ENCODE results near the gene GPSM3.

The GPSM3 gene

GRCh38 chr6:32211432-32211831 lies 19.0 kb upstream of the GPSM3 start (continued):
- TF ChIP-seq REST (tag by site-specific recombination; IDR thresholded peaks at IDR 0.05) = peak; percentile 80
- peak; percentile 87; the same call in 1 of the 2 replicates for TF ChIP-seq ZNF560 (tag by site-specific recombination; IDR thresholded peaks at IDR 0.05; ENCODE audit: borderline replicate concordance)
- TF ChIP-seq ZNF426 (tag by site-specific recombination; IDR thresholded peaks at IDR 0.05) = peak; percentile 94
- TF ChIP-seq ZNF138 (tag by site-specific recombination; IDR thresholded peaks at IDR 0.05; ENCODE audit: borderline replicate concordance) = peak; percentile 96; the same call in 1 of the 2 replicates
- TF ChIP-seq ZNF394 (tag by site-specific recombination; IDR thresholded peaks at IDR 0.05; ENCODE audit: borderline replicate concordance) = peak; percentile 98
- TF ChIP-seq ZNF19 (tag by site-specific recombination; IDR thresholded peaks at IDR 0.05; ENCODE audit: low read depth) = 0 out of 2 replicates have a peak, but pooled peaks have one; percentile 64
- TF ChIP-seq SP3 (tag by site-specific recombination; IDR thresholded peaks at IDR 0.05) = peak; percentile 19; the same call in 1 of the 2 replicates
- peak; percentile 35; the same call in 1 of the 2 replicates for TF ChIP-seq ZNF121 (tag by site-specific recombination; IDR thresholded peaks at IDR 0.05)
- TF ChIP-seq ZFP37 (tag by site-specific recombination; IDR thresholded peaks at IDR 0.05) = peak; percentile 89
- 0 out of 2 replicates have a peak, but pooled peaks have one; percentile 58 for TF ChIP-seq KLF7 (tag by site-specific recombination; IDR thresholded peaks at IDR 0.05; ENCODE audit: borderline replicate concordance)
- TF ChIP-seq ZNF292 (tag by site-specific recombination; IDR thresholded peaks at IDR 0.05; ENCODE audit: borderline replicate concordance, low read depth) = peak; percentile 82; the same call in 1 of the 2 replicates
- TF ChIP-seq ZNF341 (tag by site-specific recombination; IDR thresholded peaks at IDR 0.05; ENCODE audit: low read depth) = peak; percentile 45; the same call in 1 of the 2 replicates
- peak; percentile 57; the same call in 1 of the 2 replicates for TF ChIP-seq ZNF639 (tag by site-specific recombination; IDR thresholded peaks at IDR 0.05)
- TF ChIP-seq ZNF664 (tag by site-specific recombination; IDR thresholded peaks at IDR 0.05) = peak; percentile 83
- peak; percentile 92; the same call in 1 of the 2 replicates for TF ChIP-seq ZNF140 (tag by site-specific recombination; IDR thresholded peaks at IDR 0.05)
- TF ChIP-seq ZNF558 (tag by site-specific recombination; IDR thresholded peaks at IDR 0.05) = peak; percentile 87
- TF ChIP-seq ZXDB (tag by site-specific recombination; IDR thresholded peaks at IDR 0.05) = peak; percentile 78
- peak; percentile 73 for TF ChIP-seq ZNF510 (tag by site-specific recombination; IDR thresholded peaks at IDR 0.05; ENCODE audit: insufficient replicate concordance)
- peak; percentile 68 for TF ChIP-seq ZNF266 (tag by site-specific recombination; IDR thresholded peaks at IDR 0.05; ENCODE audit: low read depth)
- TF ChIP-seq AEBP2 (tag by site-specific recombination; IDR thresholded peaks at IDR 0.05; ENCODE audit: borderline replicate concordance) = 0 out of 2 replicates have a peak, but pooled peaks have one; percentile 31
- TF ChIP-seq ZNF629 (tag by site-specific recombination; IDR thresholded peaks at IDR 0.05) = peak; percentile 61
- TF ChIP-seq ZNF366 (tag by site-specific recombination; conservative IDR thresholded peaks at IDR 0.05) = peak; percentile 35; the same call in 1 of the 2 replicates
- TF ChIP-seq ZBTB8A (tag by site-specific recombination; IDR thresholded peaks at IDR 0.05) = peak; percentile 78
- 0 out of 2 replicates have a peak, but pooled peaks have one; percentile 56 for TF ChIP-seq ZNF530 (tag by site-specific recombination; IDR thresholded peaks at IDR 0.05; ENCODE audit: low read depth)
- peak; percentile 79 for TF ChIP-seq ZBTB11 (tag by site-specific recombination; conservative IDR thresholded peaks at IDR 0.05; ENCODE audit: low read depth)
- peak; percentile 84; the same call in 1 of the 2 replicates for TF ChIP-seq ZNF791 (tag by site-specific recombination; IDR thresholded peaks at IDR 0.05)
- peak; percentile 64; the same call in 1 of the 2 replicates for TF ChIP-seq RBAK (tag by site-specific recombination; IDR thresholded peaks at IDR 0.05)
- TF ChIP-seq ZNF354C (tag by site-specific recombination; IDR thresholded peaks at IDR 0.05; ENCODE audit: borderline replicate concordance, low read depth) = 0 out of 2 replicates have a peak, but pooled peaks have one; percentile 72
- peak; percentile 85 for TF ChIP-seq ZNF623 (tag by site-specific recombination; IDR thresholded peaks at IDR 0.05)
- TF ChIP-seq ZNF433 (tag by site-specific recombination; IDR thresholded peaks at IDR 0.05; ENCODE audit: low read depth) = peak; percentile 90
- peak; percentile 57 for TF ChIP-seq ZNF654 (tag by site-specific recombination; IDR thresholded peaks at IDR 0.05; ENCODE audit: low read depth)
